Limb (tissue), 2 donors: ENCODE measurements around the gene CUX1.

ENCODE experiments used
- DNase-seq, 2 donors: peaks; one replicate each; pipeline ENCODE4 v3.0.0-alpha.2; 2016; ENCODE audit errors: extremely low spot score in 2 of 2

Gene CUX1

GRCh38 chr7:102072003-102072402 is 254.6 kb downstream of the CUX1 start:
- no peak for DNase-seq

- DNase-seq, result no peak
Observed at GRCh38 chr7:102072636-102073209, 255.3 kb downstream of the CUX1 start.

- DNase-seq, result no peak
Observed at GRCh38 chr7:102073931-102074880, 256.8 kb downstream of the CUX1 start.

GRCh38 chr7:102075126-102075525 is 257.7 kb downstream of the CUX1 start:
- DNase-seq, result no peak

GRCh38 chr7:102075553-102076135 is 258.2 kb downstream of the CUX1 start:
- no peak for DNase-seq

GRCh38 chr7:102077081-102077480 is 259.7 kb downstream of the CUX1 start:
- no peak for DNase-seq

- no peak for DNase-seq
Observed at GRCh38 chr7:102079140-102080018, 262.0 kb downstream of the CUX1 start.

- no peak for DNase-seq
Observed at GRCh38 chr7:102080019-102080433, 262.6 kb downstream of the CUX1 start.

- DNase-seq, result no peak
Observed at GRCh38 chr7:102080434-102081243, 263.2 kb downstream of the CUX1 start.

GRCh38 chr7:102081244-102081627 is 263.8 kb downstream of the CUX1 start:
- DNase-seq, result no peak

- DNase-seq, result no peak
Observed at GRCh38 chr7:102082693-102083368, 265.4 kb downstream of the CUX1 start.

- DNase-seq, result no peak
Observed at GRCh38 chr7:102085218-102085772, 267.9 kb downstream of the CUX1 start.

- no peak for DNase-seq
Observed at GRCh38 chr7:102089175-102090098, 272.0 kb downstream of the CUX1 start.

GRCh38 chr7:102093599-102094315 is 276.3 kb downstream of the CUX1 start:
- no peak for DNase-seq

GRCh38 chr7:102094316-102094650 is 276.9 kb downstream of the CUX1 start:
- DNase-seq, result no peak

GRCh38 chr7:102095321-102096011 is 278.0 kb downstream of the CUX1 start:
- no peak for DNase-seq

- no peak for DNase-seq
Observed at GRCh38 chr7:102096012-102096332, 278.5 kb downstream of the CUX1 start.
